ENCODE data around the gene CMKLR1. TPM values are rescaled to one million over a fixed set of nuclear protein-coding genes. Genes with fewer than 3 reads are reported as not detected.
A peak's percentile ranks its signal among the peaks of the same experiment; 100 is the strongest.

Gene CMKLR1
- total RNA-seq, 1 experiment from 2014 or later = 0.66 TPM

DNA sequence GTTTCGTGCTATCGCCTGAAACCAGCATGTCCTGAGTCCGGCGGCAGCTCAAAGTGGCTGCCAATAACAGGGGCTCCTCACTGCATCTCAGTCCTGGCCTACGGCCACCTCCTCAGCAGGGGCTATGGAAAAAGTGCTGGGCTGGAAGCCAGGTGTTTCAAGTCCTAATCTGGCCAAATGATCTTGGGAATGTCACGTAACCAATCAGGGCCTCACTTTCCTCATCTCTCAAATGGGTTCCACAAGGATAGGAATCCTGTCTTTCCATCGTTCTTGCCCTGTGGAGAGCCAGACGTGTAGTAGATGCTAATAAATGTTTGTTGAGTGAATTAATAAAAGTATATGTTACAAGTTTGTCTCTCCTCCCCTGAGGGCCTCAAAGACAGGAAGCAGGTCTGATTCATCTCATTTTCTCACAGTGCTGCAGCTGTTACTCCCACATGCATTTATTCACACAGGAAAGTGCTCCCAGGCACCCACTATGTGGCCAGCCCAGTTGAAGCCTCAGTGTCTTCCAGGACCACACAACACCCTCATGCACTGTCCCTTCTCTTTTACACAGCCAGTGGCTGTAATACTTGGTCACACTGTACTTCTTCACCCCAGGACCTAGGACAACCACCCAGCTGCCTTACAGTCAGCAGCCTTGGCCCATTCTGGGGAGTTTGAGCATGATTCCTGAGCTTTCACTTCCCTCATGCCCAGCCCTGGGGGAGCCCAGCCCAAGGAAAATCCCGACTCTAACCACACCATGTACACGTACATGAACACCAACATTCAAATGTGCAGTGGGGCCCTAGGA, 5.0 kb downstream of the CMKLR1 start:
- no peak overlapping the region for H2BK12ac ChIP-seq (ENCODE audit: insufficient read length, low read depth, low read length)
- H3K4ac ChIP-seq (ENCODE audit: low read depth, low read length) = no peak overlapping the region
- H4K8ac ChIP-seq (replicated peaks; ENCODE audit: insufficient read length, low read depth, low read length) = no peak overlapping the region
- H4K20me1 ChIP-seq (ENCODE audit: control insufficient read depth, insufficient read depth, insufficient read length) = no peaks in the 10 kb centered on the region
- no peak overlapping the region; a peak in 1 of 5 replicates for H3K4me3 Mint-ChIP-seq
- no peaks in the 10 kb centered on the region for H3K4me1 ChIP-seq (ENCODE audit: insufficient read depth, low read length)
- H3K27ac Mint-ChIP-seq = peak overlapping the region in 1 of 3 experiments; percentile 69; a peak in 2 of 7 replicates
- H4K5ac ChIP-seq (ENCODE audit: insufficient read length, low read depth, low read length) = no peak overlapping the region
- no peaks in the 10 kb centered on the region for H3K36me3 Mint-ChIP-seq (ENCODE audit: insufficient read depth in 1 of 3, low read depth in 3 of 3)
- no peak overlapping the region for H3K14ac ChIP-seq (ENCODE audit: insufficient read depth, low read length)
- no peak overlapping the region for H3T11ph ChIP-seq (ENCODE audit: low read length)
- H3K27ac ChIP-seq (ENCODE audit: insufficient read length, low read depth, low read length) = no peak overlapping the region
- H3K4me1 Mint-ChIP-seq = peaks cover 10 to 20% of the 10 kb centered on the region in 2 experiments
- no peak overlapping the region for H2AK5ac ChIP-seq (ENCODE audit: insufficient read length, low read length)
- no peaks in the 10 kb centered on the region for H3K79me1 ChIP-seq (ENCODE audit: insufficient read depth, low read depth, low read length, poor library complexity, severe bottlenecking)
- H3K79me2 ChIP-seq (ENCODE audit: insufficient read depth, low read length) = no peaks in the 10 kb centered on the region
- no peak overlapping the region for H4K91ac ChIP-seq (ENCODE audit: insufficient read length, low read depth, low read length)
- H3K18ac ChIP-seq (ENCODE audit: insufficient read length, low read depth, low read length) = no peak overlapping the region
- no peak overlapping the region for H2BK20ac ChIP-seq (ENCODE audit: low read depth, low read length, poor library complexity, severe bottlenecking)
- H3K9me3 Mint-ChIP-seq = no peaks in the 10 kb centered on the region
- H3K4me2 ChIP-seq (ENCODE audit: insufficient read depth, insufficient read length, low read length) = no peak overlapping the region
- H3K23ac ChIP-seq (ENCODE audit: insufficient read length, low read depth, low read length) = no peak overlapping the region
- H3K23me2 ChIP-seq (ENCODE audit: insufficient read length, low read depth, low read length, poor library complexity, severe bottlenecking) = no peaks in the 10 kb centered on the region
- no peak overlapping the region for H2AFZ ChIP-seq (ENCODE audit: low read length)
- TF ChIP-seq, protein P1, sequence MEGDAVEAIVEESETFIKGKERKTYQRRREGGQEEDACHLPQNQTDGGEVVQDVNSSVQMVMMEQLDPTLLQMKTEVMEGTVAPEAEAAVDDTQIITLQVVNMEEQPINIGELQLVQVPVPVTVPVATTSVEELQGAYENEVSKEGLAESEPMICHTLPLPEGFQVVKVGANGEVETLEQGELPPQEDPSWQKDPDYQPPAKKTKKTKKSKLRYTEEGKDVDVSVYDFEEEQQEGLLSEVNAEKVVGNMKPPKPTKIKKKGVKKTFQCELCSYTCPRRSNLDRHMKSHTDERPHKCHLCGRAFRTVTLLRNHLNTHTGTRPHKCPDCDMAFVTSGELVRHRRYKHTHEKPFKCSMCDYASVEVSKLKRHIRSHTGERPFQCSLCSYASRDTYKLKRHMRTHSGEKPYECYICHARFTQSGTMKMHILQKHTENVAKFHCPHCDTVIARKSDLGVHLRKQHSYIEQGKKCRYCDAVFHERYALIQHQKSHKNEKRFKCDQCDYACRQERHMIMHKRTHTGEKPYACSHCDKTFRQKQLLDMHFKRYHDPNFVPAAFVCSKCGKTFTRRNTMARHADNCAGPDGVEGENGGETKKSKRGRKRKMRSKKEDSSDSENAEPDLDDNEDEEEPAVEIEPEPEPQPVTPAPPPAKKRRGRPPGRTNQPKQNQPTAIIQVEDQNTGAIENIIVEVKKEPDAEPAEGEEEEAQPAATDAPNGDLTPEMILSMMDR (conservative IDR thresholded peaks at IDR 0.05) = no peak
- H3K27me3 ChIP-seq (ENCODE audit: insufficient read depth, low read length) = no peaks in the 10 kb centered on the region
- WGBS (ENCODE audit: extremely low coverage, insufficient read length, low lambda C conversion rate) = no CpG with 5 or more reads among the region's 10 CpGs
- H3K27me3 Mint-ChIP-seq (ENCODE audit: low read depth) = no peaks in the 10 kb centered on the region; the same call in 1 of the 2 replicates
- H3K9me3 ChIP-seq (ENCODE audit: control insufficient read depth, low read depth, low read length) = no peaks in the 10 kb centered on the region
- no peak overlapping the region for H2BK15ac ChIP-seq (ENCODE audit: low read depth, low read length)
- no peak overlapping the region for H3K56ac ChIP-seq (ENCODE audit: insufficient read length, low read depth, low read length)
- H3K9ac ChIP-seq (ENCODE audit: extremely low read depth, insufficient read length, low read length) = no peak overlapping the region
- no peak overlapping the region for H2BK120ac ChIP-seq (ENCODE audit: low read depth, low read length, poor library complexity, severe bottlenecking)
- no peak for DNase-seq
- H2BK5ac ChIP-seq (ENCODE audit: insufficient read length, low read length) = no peak overlapping the region

All from H9 (cell line).